ENCODE results near the gene DHRS2.
"Not testable (repeated sequence)": the region's sequence is repeated elsewhere in the genome, so short reads cannot be mapped to it uniquely, and the experiment has no call there.

Gene DHRS2, protein sequence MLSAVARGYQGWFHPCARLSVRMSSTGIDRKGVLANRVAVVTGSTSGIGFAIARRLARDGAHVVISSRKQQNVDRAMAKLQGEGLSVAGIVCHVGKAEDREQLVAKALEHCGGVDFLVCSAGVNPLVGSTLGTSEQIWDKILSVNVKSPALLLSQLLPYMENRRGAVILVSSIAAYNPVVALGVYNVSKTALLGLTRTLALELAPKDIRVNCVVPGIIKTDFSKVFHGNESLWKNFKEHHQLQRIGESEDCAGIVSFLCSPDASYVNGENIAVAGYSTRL

GRCh38 chr14:23636317-23637211 lies at the start of gene DHRS2:
TSS of gene DHRS2 (plus strand) at chr14:23636364. CDS start at chr14:23638865, 2,501 bp downstream.
- DNase-seq, result no peak

DNA sequence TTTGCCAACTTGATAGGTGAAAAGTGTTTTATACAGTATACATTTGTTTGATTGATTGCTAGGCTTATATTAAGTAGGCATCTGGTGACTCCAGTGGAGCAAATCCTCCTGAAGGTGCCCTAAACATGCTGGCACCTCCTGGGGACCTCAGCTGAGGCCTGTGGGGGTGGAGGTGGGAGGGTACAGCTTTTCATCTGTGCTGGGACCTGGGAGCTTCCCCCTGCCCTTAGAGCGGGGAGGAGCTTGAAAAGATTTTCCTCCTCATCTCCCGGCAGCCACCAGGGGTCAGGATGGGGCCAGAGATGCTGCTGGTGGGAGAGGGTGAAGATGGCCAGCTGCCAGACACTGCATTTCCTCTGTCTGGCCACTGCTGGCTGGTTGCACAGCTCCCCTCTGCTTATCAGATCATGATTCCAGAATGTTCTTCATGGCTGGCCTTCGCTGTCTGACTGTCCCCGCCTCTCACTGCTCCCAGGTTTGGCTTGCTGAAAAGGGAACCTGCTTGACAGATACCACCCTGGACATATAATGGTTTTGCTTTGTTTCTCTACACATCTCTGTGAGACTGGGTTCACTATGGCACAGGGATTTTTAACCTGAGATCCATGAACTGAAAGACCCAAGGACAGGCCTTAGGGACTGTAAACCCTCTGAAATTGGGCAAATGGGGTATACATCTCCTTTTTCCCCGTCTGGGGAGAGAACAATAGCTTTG lies 47.1 kb upstream of the DHRS2 start:
- DNase-seq, result peak; percentile 93

DNA sequence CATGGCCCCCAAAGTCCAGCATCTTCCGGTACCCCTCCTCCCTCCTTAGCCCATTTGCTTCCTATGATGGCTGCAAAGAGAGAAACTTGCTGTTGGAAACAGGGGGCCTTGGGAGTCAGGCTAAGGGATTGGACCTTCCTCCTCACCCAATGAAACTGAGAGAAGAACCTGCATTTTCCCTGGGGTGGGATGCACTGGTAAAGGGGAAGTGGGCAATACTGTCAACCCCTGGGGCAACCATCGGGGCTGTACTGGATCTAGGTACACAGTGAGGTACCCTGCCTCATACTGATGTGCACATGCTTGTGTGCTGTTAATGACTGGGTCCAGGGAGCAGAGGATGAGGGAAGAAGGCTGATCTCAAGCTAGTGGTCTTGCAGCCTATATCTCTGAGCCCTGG lies 46.6 kb upstream of the DHRS2 start:
- no peak for DNase-seq

DNA sequence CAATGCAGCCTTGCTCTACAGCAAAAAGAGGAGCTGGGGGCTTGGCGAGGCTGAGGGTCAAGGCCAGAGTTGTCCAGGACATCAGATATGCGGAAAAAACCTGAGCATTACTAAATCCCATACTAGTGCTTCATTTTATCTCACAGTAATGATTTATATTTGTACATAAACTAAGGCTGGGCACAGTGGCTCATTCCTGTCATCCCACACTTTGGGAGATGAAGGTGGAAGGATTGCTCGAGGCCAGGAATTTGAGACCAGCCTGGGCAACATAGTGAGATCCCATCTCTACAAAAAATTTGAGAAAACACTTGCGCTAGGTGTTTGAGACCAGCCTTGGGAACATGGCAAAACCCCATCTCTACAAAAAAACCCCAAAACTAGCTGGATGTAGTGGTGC lies 46.0 kb upstream of the DHRS2 start:
- DNase-seq, result no peak

DNA sequence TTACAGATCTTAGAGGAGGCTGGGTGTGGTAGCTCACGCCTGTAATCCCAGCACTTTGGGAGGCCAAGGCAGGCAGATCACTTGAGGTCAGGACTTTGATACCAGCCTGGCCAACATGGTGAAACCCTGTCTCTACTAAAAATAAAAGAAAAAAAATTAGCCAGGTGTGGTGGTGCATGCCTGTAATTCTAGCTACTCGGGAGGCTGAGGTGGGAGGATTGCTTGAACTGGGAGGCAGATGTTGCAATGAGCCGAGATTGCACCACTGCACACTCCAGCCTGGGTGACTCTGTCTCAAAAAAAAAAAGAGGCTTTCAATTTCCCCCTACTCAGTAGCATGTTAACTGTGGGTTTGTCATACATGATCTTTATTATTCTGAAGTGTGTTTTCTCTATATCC lies 42.0 kb upstream of the DHRS2 start:
- not testable (repeated sequence) for DNase-seq

DNA sequence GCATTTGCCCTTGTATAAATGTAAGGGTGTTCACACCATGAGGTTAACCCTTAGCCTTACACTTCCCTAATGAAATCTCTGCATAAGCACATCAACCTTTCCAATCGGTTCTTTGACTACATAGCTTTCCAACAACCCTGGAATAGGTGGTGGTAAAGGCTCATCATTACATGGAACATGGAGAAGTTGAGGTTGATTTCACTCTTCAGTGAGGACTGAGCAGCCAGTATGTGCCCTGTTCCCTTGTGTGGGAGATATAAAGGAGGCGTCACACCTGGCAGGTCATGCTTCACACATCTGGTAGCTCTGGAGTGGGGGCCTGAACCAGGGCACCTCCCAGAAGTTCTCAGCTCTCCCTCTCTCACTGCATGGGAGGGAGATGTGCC lies 35.8 kb upstream of the DHRS2 start:
- DNase-seq, result no peak

DNA sequence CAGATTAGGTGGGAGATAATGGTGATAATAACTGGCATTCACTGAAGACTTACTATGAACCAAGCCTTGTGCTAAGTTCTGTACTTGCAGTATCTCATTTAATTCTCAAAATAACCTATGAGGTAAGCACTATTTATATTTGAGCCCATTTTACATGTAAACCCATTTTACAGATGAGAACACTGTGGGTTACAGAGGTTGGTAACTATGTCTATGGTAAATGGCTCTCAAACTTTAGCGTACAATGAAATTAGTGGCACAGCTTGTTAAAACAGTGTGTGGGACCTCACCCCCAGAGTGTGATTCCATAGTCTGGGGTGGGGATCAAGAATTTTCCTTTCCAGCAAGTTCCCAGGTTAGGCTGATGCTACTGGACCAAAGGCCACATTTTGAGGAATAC lies 35.4 kb upstream of the DHRS2 start:
- DNase-seq, result no peak

- DNase-seq, result no peak
Measured at GRCh38 chr14:23601424-23601823, 34.7 kb upstream of the DHRS2 start.

DNA sequence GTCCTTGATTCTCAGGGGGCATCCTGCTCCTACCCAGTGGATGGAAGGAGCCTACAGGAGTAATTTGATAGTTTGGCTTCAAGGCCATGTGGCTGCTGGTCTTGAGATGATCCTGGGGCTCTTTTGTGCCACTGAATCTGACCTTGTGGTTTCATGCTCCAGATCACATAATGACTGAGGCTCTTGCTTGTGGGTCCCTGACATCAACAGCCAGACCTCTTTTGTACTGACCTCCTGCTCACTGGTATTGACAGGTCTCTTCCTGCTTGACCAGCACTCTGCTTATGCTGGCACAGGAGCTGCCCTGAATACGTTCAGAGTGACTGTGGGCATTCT lies 34.4 kb upstream of the DHRS2 start:
- DNase-seq, result no peak

DNA sequence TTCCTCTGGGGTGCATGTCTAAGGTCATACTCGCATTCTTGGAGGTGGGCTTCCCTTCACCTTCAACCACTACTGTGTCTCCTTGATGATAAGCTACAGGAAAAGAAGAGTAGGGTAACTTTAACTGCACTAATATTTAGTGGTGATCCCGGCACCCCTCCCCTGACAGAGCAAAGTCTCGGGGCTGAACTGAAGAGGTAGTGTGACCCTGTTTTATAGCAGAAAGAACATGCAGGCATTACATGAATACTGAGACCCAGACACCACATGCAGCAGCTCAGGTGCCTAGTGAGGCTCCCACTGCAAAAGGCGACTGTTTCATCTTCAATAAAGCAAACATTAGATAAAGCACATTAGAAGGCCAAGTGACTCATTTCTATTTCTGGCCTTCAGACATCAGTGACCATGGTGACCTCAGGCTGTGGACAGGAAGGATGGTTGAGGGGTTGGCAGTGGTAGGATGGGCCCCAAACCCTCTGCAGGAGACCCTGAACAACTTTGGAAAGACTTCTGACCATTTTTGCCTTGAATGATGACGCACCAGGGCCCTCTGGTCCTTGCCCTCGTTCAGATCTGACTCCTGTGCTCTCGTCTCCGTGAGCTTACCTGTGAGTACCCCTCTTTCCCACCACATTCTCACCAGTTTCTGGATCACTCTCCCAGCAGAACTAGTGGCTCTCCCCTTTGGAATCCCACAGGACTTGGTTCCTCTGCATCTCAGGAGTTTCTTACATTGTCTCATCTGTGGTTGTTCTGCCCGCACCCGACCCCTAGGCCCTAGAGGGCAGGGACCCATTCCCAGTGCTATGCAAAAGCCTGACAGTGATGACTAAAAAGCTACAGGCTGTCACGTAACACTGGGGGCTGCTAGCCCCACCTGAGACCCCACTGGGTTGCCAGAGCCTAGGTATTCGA lies 33.7 kb upstream of the DHRS2 start:
- DNase-seq, result no peak

GRCh38 chr14:23603103-23603502 lies 33.1 kb upstream of the DHRS2 start:
- DNase-seq, result no peak

GRCh38 chr14:23604148-23604547 lies 32.0 kb upstream of the DHRS2 start:
- no peak for DNase-seq

DNA sequence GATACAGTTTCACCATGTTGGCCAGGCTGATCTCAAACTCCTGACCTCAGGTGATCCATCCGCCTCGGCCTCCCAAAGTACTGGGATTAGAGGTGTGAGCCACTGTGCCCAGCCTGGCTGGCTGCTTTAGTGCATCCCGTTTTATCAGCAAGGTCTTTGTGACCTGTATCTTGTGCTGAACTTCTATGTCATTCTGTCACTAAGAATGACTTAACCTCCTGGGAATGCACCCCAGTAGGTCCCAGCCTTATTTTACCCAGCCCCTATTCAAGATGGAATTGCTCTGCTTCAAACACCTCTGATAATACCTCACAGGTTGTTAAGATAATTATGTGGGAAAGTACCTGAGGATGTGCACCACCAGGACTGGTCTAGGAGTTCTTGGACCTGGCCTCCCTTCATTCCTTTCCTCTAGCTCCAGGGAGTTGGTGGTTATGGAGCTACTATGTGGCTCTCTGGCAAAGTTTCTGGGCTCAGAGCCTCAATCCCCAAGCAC lies 31.4 kb upstream of the DHRS2 start:
- no peak for DNase-seq

DNA sequence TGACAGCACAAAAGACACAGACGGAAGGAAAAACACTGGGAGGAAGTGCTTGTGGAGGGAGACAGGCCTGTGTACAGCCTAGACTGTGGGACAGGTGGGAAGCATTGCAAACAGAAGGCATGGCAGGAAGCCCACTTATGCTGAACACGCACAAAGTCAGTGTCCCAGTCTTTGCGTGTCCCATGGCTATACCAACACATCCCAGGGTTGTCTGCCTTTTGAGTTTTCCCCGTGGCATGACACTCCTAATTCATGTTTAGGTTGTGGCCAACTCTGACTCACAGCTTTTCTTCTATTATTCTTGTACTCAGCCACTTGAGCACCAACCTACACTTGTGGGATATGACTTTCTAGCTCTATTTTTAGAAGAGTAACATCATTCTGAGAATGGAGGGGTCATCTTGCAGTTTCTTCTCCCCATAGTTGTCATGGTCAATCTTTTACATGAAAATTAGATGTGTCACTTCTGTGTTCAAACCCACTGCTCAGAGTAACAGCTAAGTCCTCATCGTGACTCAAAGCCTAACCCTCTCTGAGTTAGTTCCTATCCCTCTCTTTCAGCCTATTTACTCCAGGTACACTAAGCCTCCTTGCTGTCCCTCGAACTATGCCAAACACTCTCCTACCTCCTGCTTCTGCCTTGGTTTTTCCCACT lies 30.1 kb upstream of the DHRS2 start:
- DNase-seq, result no peak

DNA sequence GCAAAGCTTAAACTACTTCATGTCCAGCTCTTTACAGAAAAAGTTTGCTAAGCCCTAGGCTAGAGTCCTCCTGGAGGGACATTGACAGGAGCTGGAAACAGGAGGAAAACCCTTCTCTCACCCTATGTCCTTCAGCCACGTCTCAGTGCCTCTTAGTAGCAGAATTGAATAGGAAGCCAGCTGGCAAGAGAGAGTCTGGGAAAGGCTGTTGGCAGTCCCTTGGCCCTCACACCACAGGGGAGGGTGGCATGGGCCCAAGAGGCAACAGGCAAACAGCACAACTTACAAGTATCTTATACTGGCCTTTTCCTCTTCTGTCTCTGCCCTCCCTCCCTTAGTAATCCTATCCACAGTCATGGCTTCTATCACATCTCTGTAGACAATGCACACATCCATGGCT lies 27.7 kb upstream of the DHRS2 start:
- DNase-seq, result no peak

GRCh38 chr14:23609001-23609400 lies 27.2 kb upstream of the DHRS2 start:
- DNase-seq, result no peak

- not testable (repeated sequence) for DNase-seq
Measured at GRCh38 chr14:23609411-23610089, 26.6 kb upstream of the DHRS2 start.

DNA sequence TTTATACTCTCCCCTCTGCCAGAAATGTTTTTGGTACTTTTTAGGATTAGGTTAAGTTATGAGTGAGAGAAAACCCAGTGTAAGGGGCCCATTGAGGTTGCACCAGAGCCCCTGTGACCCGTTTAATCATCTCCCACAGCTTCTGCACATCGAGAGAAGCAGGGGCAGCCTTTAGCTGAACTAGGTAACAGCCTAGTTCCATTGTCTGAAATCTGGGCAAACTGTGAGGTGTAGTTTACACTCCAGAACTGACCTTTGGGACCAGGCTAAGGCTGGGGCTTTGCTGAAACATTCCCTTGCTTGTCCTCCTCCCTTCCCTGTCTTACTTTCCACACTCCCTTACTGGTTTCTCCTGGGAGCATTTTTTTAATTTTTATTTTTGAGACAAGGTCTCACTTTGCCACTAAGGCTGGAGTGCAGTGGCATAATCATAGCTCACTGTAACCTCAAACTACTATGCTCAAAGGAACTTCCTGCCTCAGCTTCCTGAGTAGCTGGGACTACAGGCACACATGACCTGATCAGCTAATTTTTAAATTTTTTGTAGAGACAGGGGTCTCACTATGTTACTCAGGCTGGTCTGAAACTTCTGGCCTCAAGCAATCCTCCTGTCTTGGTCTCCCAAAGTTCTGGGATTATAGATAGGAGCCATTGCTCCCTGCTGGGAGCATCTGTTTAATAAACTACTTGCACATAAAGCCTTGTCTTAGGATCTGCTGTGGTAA lies 25.9 kb upstream of the DHRS2 start:
- DNase-seq, result no peak

- no peak for DNase-seq
Measured at GRCh38 chr14:23610815-23611289, 25.3 kb upstream of the DHRS2 start.

- no peak for DNase-seq
Measured at GRCh38 chr14:23612354-23612732, 23.8 kb upstream of the DHRS2 start.

DNA sequence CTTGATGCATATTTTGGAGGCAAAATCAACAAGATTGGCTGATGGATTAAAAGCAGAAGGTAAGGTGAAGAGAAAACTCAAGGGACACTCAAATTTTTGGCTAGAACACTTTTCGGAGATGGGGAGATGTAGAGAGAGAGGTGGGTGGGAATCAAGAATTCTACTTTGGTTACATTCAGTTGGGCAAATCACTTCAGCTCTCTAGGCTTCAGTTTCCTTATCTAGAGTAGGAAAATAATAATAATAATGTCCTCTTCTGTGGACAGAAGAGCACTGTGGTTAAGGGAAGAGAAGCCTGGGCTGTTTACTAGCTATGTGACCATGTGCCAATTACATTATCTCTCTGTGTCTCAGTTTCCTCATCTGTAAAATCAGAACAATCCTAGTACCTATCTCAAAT lies 23.4 kb upstream of the DHRS2 start:
- no peak for DNase-seq
